IPS-20b (cell line): Measurements from ENCODE around the gene FAM184B.
"Not testable (repeated sequence)": the region's sequence is repeated elsewhere in the genome, so short reads cannot be mapped to it uniquely, and the experiment has no call there.

Experiments
- H3K27ac ChIP-seq: one replicate; pipeline ENCODE4 v1.5.1; 2013; ENCODE audit warnings: low read length
- H3K27me3 ChIP-seq: 2 replicates; pipeline ENCODE4 v1.6.1; 2013; ENCODE audit warnings: mild to moderate bottlenecking, low read length, inconsistent platforms; ENCODE audit not compliant: insufficient read depth
- H3K36me3 ChIP-seq: 2 replicates; pipeline ENCODE4 v1.6.1; 2013; ENCODE audit warnings: low read depth, mild to moderate bottlenecking, inconsistent platforms, low read length, moderate library complexity; ENCODE audit not compliant: insufficient read depth
- H3K4me1 ChIP-seq: 2 replicates; pipeline ENCODE4 v1.6.1; 2013; ENCODE audit warnings: mild to moderate bottlenecking, control low read depth, inconsistent platforms, low read length, moderate library complexity; ENCODE audit not compliant: insufficient read depth
- H3K4me3 ChIP-seq: 2 replicates; pipeline ENCODE4 v1.5.1; 2013; ENCODE audit warnings: mild to moderate bottlenecking, low read length, inconsistent platforms
- H3K9ac ChIP-seq: 2 replicates; pipeline ENCODE4 v1.6.1; 2013; ENCODE audit warnings: low read depth, mild to moderate bottlenecking, inconsistent platforms, low read length, moderate library complexity
- H3K9me3 ChIP-seq: 2 replicates; pipeline ENCODE4 v1.6.1; 2013; ENCODE audit warnings: mild to moderate bottlenecking, low read depth, low read length, inconsistent platforms; ENCODE audit not compliant: insufficient read depth

The FAM184B gene

GRCh38 chr4:17713779-17714178 lies 67.6 kb downstream of the FAM184B start:
- Histone ChIP-seq H3K9ac (no peak overlapping the region), H3K9me3 (no peaks in the 10 kb centered on the region), H3K36me3 (no peaks in the 10 kb centered on the region), H3K27me3 (no peaks in the 10 kb centered on the region; the same call in 1 of the 2 replicates), H3K4me1 (no peaks in the 10 kb centered on the region), H3K27ac (no peak overlapping the region), H3K4me3 (no peak overlapping the region)

- Histone ChIP-seq H3K36me3 (no peaks in the 10 kb centered on the region), H3K9me3 (no peaks in the 10 kb centered on the region), H3K27ac (no peak overlapping the region), H3K27me3 (no peaks in the 10 kb centered on the region; the same call in 1 of the 2 replicates), H3K4me1 (no peaks in the 10 kb centered on the region), H3K4me3 (no peak overlapping the region), H3K9ac (no peak overlapping the region)
Measured at GRCh38 chr4:17712166-17712565, 69.3 kb downstream of the FAM184B start.

GRCh38 chr4:17711206-17711605 lies 70.2 kb downstream of the FAM184B start:
- not testable (repeated sequence) for H3K9ac ChIP-seq, H3K27ac ChIP-seq, H3K4me1 ChIP-seq, H3K27me3 ChIP-seq, H3K4me3 ChIP-seq, H3K9me3 ChIP-seq, H3K36me3 ChIP-seq

GRCh38 chr4:17709763-17710068 lies 71.7 kb downstream of the FAM184B start:
- Histone ChIP-seq H3K36me3 (no peaks in the 10 kb centered on the region), H3K4me3 (no peak overlapping the region), H3K9ac (no peak overlapping the region), H3K27ac (no peak overlapping the region), H3K9me3 (no peaks in the 10 kb centered on the region), H3K4me1 (no peaks in the 10 kb centered on the region), H3K27me3 (no peaks in the 10 kb centered on the region; the same call in 1 of the 2 replicates)

GRCh38 chr4:17708992-17709762 lies 72.2 kb downstream of the FAM184B start:
- no peaks in the 10 kb centered on the region for H3K9me3 ChIP-seq
- H3K27me3 ChIP-seq = no peaks in the 10 kb centered on the region; the same call in 1 of the 2 replicates
- H3K27ac ChIP-seq = no peak overlapping the region
- H3K9ac ChIP-seq = no peak overlapping the region
- no peaks in the 10 kb centered on the region for H3K4me1 ChIP-seq
- no peaks in the 10 kb centered on the region for H3K36me3 ChIP-seq
- no peak overlapping the region for H3K4me3 ChIP-seq

GRCh38 chr4:17707671-17708070 lies 73.8 kb downstream of the FAM184B start:
- H3K4me1 ChIP-seq = no peaks in the 10 kb centered on the region

GRCh38 chr4:17705107-17705506 lies 76.3 kb downstream of the FAM184B start:
- Histone ChIP-seq H3K27me3 (no peaks in the 10 kb centered on the region), H3K9ac (no peak overlapping the region), H3K27ac (no peak overlapping the region), H3K9me3 (no peaks in the 10 kb centered on the region), H3K4me3 (no peak overlapping the region), H3K4me1 (no peaks in the 10 kb centered on the region), H3K36me3 (no peaks in the 10 kb centered on the region)

More at GRCh38 chr4:17707671-17708070, 73.8 kb downstream of the FAM184B start:
- no peaks in the 10 kb centered on the region for H3K9me3 ChIP-seq
- no peaks in the 10 kb centered on the region for H3K36me3 ChIP-seq
- no peaks in the 10 kb centered on the region; the same call in 1 of the 2 replicates for H3K27me3 ChIP-seq
- no peak overlapping the region for H3K4me3 ChIP-seq
- H3K9ac ChIP-seq = no peak overlapping the region
- H3K27ac ChIP-seq = no peak overlapping the region

- no peaks in the 10 kb centered on the region for H3K4me1 ChIP-seq
- H3K4me3 ChIP-seq = no peak overlapping the region
- H3K27ac ChIP-seq = no peak overlapping the region
- H3K36me3 ChIP-seq = no peaks in the 10 kb centered on the region
- H3K27me3 ChIP-seq = no peaks in the 10 kb centered on the region
- H3K9me3 ChIP-seq = no peaks in the 10 kb centered on the region
- no peak overlapping the region for H3K9ac ChIP-seq
Measured at GRCh38 chr4:17704020-17704650, 77.3 kb downstream of the FAM184B start.

- H3K27me3 ChIP-seq = no peaks in the 10 kb centered on the region
- H3K4me1 ChIP-seq = no peaks in the 10 kb centered on the region
- no peaks in the 10 kb centered on the region for H3K9me3 ChIP-seq
- no peak overlapping the region for H3K27ac ChIP-seq
- H3K36me3 ChIP-seq = no peaks in the 10 kb centered on the region
- no peak overlapping the region for H3K4me3 ChIP-seq
- no peak overlapping the region for H3K9ac ChIP-seq
Measured at GRCh38 chr4:17702641-17703040, 78.8 kb downstream of the FAM184B start.

- H3K27me3 ChIP-seq = no peaks in the 10 kb centered on the region
- H3K4me1 ChIP-seq = no peaks in the 10 kb centered on the region
- H3K36me3 ChIP-seq = no peaks in the 10 kb centered on the region
- H3K9ac ChIP-seq = no peak overlapping the region
- H3K9me3 ChIP-seq = no peaks in the 10 kb centered on the region
- no peak overlapping the region for H3K4me3 ChIP-seq
- H3K27ac ChIP-seq = no peak overlapping the region
Measured at GRCh38 chr4:17701882-17702281, 79.5 kb downstream of the FAM184B start.

- Histone ChIP-seq H3K36me3 (no peaks in the 10 kb centered on the region), H3K9me3 (no peaks in the 10 kb centered on the region), H3K9ac (no peak overlapping the region), H3K4me3 (no peak overlapping the region), H3K4me1 (no peaks in the 10 kb centered on the region), H3K27ac (no peak overlapping the region), H3K27me3 (no peaks in the 10 kb centered on the region)
Measured at GRCh38 chr4:17701138-17701839, 80.1 kb downstream of the FAM184B start.

- Histone ChIP-seq H3K36me3 (no peaks in the 10 kb centered on the region), H3K27me3 (no peaks in the 10 kb centered on the region), H3K27ac (no peak overlapping the region), H3K9ac (no peak overlapping the region), H3K9me3 (no peaks in the 10 kb centered on the region), H3K4me1 (no peaks in the 10 kb centered on the region), H3K4me3 (no peak overlapping the region)
Measured at GRCh38 chr4:17699380-17699779, 82.0 kb downstream of the FAM184B start.
